Glutamatergic neuron (in vitro differentiated cells): ENCODE measurements around the gene IFIT1. TPM values are rescaled to one million over a fixed set of nuclear protein-coding genes. Genes with fewer than 3 reads are reported as not detected.
"Not testable (repeated sequence)": the region's sequence is repeated elsewhere in the genome, so short reads cannot be mapped to it uniquely, and the experiment has no call there.

Experiments
- DNase-seq: peaks from one replicate; pipeline ENCODE4 v3.0.0; 2022
- H3K27ac Mint-ChIP-seq: one replicate; pipeline ENCODE4 v1.8.0; 2020; ENCODE audit warnings: mild to moderate bottlenecking, mixed read lengths, inconsistent platforms; ENCODE audit not compliant: unreplicated experiment
- H3K27me3 Mint-ChIP-seq: one replicate; pipeline ENCODE4 v1.8.0; 2020; ENCODE audit warnings: mild to moderate bottlenecking, moderate library complexity, mixed read lengths, inconsistent platforms; ENCODE audit not compliant: unreplicated experiment
- H3K36me3 Mint-ChIP-seq: one replicate; pipeline ENCODE4 v1.8.0; 2020; ENCODE audit warnings: mild to moderate bottlenecking, mixed read lengths, inconsistent platforms; ENCODE audit not compliant: unreplicated experiment
- H3K4me1 Mint-ChIP-seq: one replicate; pipeline ENCODE4 v1.8.0; 2020; ENCODE audit warnings: mild to moderate bottlenecking, low read depth, mixed read lengths, inconsistent platforms; ENCODE audit not compliant: unreplicated experiment
- H3K4me3 Mint-ChIP-seq: one replicate; pipeline ENCODE4 v1.8.0; 2020; ENCODE audit warnings: mild to moderate bottlenecking, mixed read lengths, inconsistent platforms; ENCODE audit not compliant: unreplicated experiment
- H3K9me3 Mint-ChIP-seq: one replicate; pipeline ENCODE4 v1.8.0; 2020; ENCODE audit warnings: mild to moderate bottlenecking, moderate library complexity, mixed read lengths, inconsistent platforms; ENCODE audit not compliant: unreplicated experiment
- CTCF ChIP-seq: fragments of 200-600 bp; sonication (generic); IDR thresholded peaks from one replicate; pipeline ENCODE4 v1.5.0; 2021; ENCODE audit not compliant: partially characterized antibody, unreplicated experiment
- total RNA-seq: library from RNA; stranded (reverse); fragmentation: NEBNext Ultra II Directional; extraction: Animal tissue kit (Norgen Biotek cat#: 25700); gene quantifications from one replicate; pipeline ENCODE4 v1.2.1, GENCODE V29; 2021; ENCODE audit not compliant: unreplicated experiment

Gene IFIT1
- total RNA-seq, 1 donor from 2014 or later = not detected

- Mint-ChIP-seq H3K36me3 (peaks cover 4% of the 10 kb centered on the region), H3K4me1 (no peaks in the 10 kb centered on the region), H3K9me3 (peaks cover 3% of the 10 kb centered on the region), H3K27ac (no peak overlapping the region), H3K4me3 (no peak overlapping the region), H3K27me3 (peaks cover 2% of the 10 kb centered on the region)
- no peak for DNase-seq
- TF ChIP-seq CTCF = no peak
These were observed 10.6 kb downstream of the IFIT1 start for GRCh38 chr10:89403043-89403442.

GRCh38 chr10:89404104-89405047 lies 12.0 kb downstream of the IFIT1 start:
- H3K27ac Mint-ChIP-seq = no peak overlapping the region
- no peak for TF ChIP-seq CTCF
- no peak for DNase-seq
- H3K9me3 Mint-ChIP-seq = peaks cover 3% of the 10 kb centered on the region
- H3K27me3 Mint-ChIP-seq = peaks cover 2% of the 10 kb centered on the region
- H3K4me3 Mint-ChIP-seq = no peak overlapping the region
- peaks cover 4% of the 10 kb centered on the region for H3K36me3 Mint-ChIP-seq
- H3K4me1 Mint-ChIP-seq = no peaks in the 10 kb centered on the region

GRCh38 chr10:89406178-89406577 lies 13.8 kb downstream of the IFIT1 start:
- not testable (repeated sequence) for H3K27me3 Mint-ChIP-seq, H3K9me3 Mint-ChIP-seq, DNase-seq, H3K36me3 Mint-ChIP-seq, H3K27ac Mint-ChIP-seq, H3K4me1 Mint-ChIP-seq, H3K4me3 Mint-ChIP-seq

GRCh38 chr10:89407792-89408191 lies 15.4 kb downstream of the IFIT1 start:
- not testable (repeated sequence) for H3K4me1 Mint-ChIP-seq, DNase-seq, H3K4me3 Mint-ChIP-seq, H3K36me3 Mint-ChIP-seq, H3K27me3 Mint-ChIP-seq, H3K27ac Mint-ChIP-seq, H3K9me3 Mint-ChIP-seq

GRCh38 chr10:89409282-89409681 lies 16.9 kb downstream of the IFIT1 start:
- not testable (repeated sequence) for H3K27ac Mint-ChIP-seq, H3K4me3 Mint-ChIP-seq, H3K9me3 Mint-ChIP-seq, H3K27me3 Mint-ChIP-seq, DNase-seq, H3K36me3 Mint-ChIP-seq, H3K4me1 Mint-ChIP-seq

GRCh38 chr10:89410551-89410950 lies 18.1 kb downstream of the IFIT1 start:
- H3K27me3 Mint-ChIP-seq, H3K9me3 Mint-ChIP-seq, H3K27ac Mint-ChIP-seq, H3K4me1 Mint-ChIP-seq, H3K4me3 Mint-ChIP-seq, H3K36me3 Mint-ChIP-seq, DNase-seq: not testable (repeated sequence)

- not testable (repeated sequence) for H3K27ac Mint-ChIP-seq, DNase-seq, H3K4me3 Mint-ChIP-seq, H3K36me3 Mint-ChIP-seq, H3K9me3 Mint-ChIP-seq, H3K4me1 Mint-ChIP-seq
- H3K27me3 Mint-ChIP-seq = peaks cover 10% of the 10 kb centered on the region
These were observed 18.7 kb downstream of the IFIT1 start for GRCh38 chr10:89411135-89411534.

GRCh38 chr10:89412276-89412675 lies 19.9 kb downstream of the IFIT1 start:
- not testable (repeated sequence) for H3K4me3 Mint-ChIP-seq, DNase-seq, H3K4me1 Mint-ChIP-seq, H3K9me3 Mint-ChIP-seq, H3K27ac Mint-ChIP-seq, H3K36me3 Mint-ChIP-seq
- H3K27me3 Mint-ChIP-seq = peaks cover 11% of the 10 kb centered on the region
